HEK293 (cell line): Measurements from ENCODE around the gene LAP3.

ENCODE experiments used
- CTCF ChIA-PET: fragments of 350-600 bp; formaldehyde crosslinking; extraction: SDS; loops from one replicate; lab custom pipeline; 2021; ENCODE audit warnings: antibody characterized with exemption; lab: Yijun Ruan, JAX
- POLR2A ChIA-PET: fragments of 300-600 bp; formaldehyde crosslinking; extraction: SDS; loops from one replicate; lab custom pipeline; 2020; ENCODE audit warnings: antibody characterized with exemption, inconsistent platforms; lab: Yijun Ruan, JAX
- H3K27ac ChIP-seq: fragments of 200-500 bp; sonication (Bioruptor generic); 2 replicates; pipeline ENCODE4 v1.5.1; 2014; ENCODE audit warnings: low read depth, low read length, control low read depth, inconsistent platforms; ENCODE audit errors: extremely low read depth
- H3K36me3 ChIP-seq, 2 experiments: fragments of 200-500 bp in 1 of 2; sonication (Bioruptor generic) in 1 of 2; 1 replicate in 1 of 2; 2 replicates in 1 of 2; pipeline ENCODE4 v1.5.1; 2014 to 2017; ENCODE audit warnings: inconsistent platforms in 2 of 2, low read length in 2 of 2; ENCODE audit not compliant: control insufficient read depth in 2 of 2, insufficient read depth in 1 of 2
- H3K4me1 ChIP-seq: fragments of 200-500 bp; sonication (Bioruptor generic); 2 replicates; pipeline ENCODE4 v1.5.1; 2014; ENCODE audit warnings: mild to moderate bottlenecking, low read length, inconsistent platforms; ENCODE audit not compliant: control insufficient read depth, insufficient read depth
- H3K4me3 ChIP-seq: 2 replicates; pipeline ENCODE4 v1.5.1; 2011; ENCODE audit warnings: low read depth, mild to moderate bottlenecking, control low read depth, low read length, moderate library complexity
- H3K9me3 ChIP-seq: fragments of 200-500 bp; sonication (Bioruptor generic); 2 replicates; pipeline ENCODE4 v1.5.1; 2014; ENCODE audit warnings: low read depth, low read length, inconsistent platforms; ENCODE audit not compliant: control insufficient read depth, insufficient read depth
- ELK4 ChIP-seq: IDR thresholded peaks from 2 replicates; pipeline ENCODE4 v1.6.1; 2011; ENCODE audit warnings: mild to moderate bottlenecking, low read depth, low read length, borderline replicate concordance
- GFI1B ChIP-seq: fragments of 450-650 bp; formaldehyde crosslinking; IDR thresholded peaks from 2 replicates; pipeline ENCODE4 v1.5.1; 2016; ENCODE audit warnings: missing biosample characterization, missing genetic modification characterization
- GLI2 ChIP-seq: fragments of 450-650 bp; formaldehyde crosslinking; IDR thresholded peaks from 2 replicates; pipeline ENCODE4; 2017; ENCODE audit warnings: missing biosample characterization, missing genetic modification characterization, low read depth, borderline replicate concordance
- PATZ1 ChIP-seq: fragments of 450-650 bp; formaldehyde crosslinking; IDR thresholded peaks from 2 replicates; pipeline ENCODE4 v1.5.1; 2016; ENCODE audit warnings: missing biosample characterization, missing genetic modification characterization
- ZBTB26 ChIP-seq: fragments of 450-650 bp; formaldehyde crosslinking; optimal IDR thresholded peaks from 2 replicates; pipeline ENCODE3; 2016; ENCODE audit warnings: missing biosample characterization, mild to moderate bottlenecking, missing genetic modification characterization
- ZFP3 ChIP-seq: fragments of 450-650 bp; formaldehyde crosslinking; IDR thresholded peaks from 2 replicates; pipeline ENCODE4 v1.5.1; 2016; ENCODE audit warnings: low read depth, missing biosample characterization, missing genetic modification characterization
- ZNF132 ChIP-seq: fragments of 450-650 bp; formaldehyde crosslinking; IDR thresholded peaks from 2 replicates; pipeline ENCODE4 v1.5.1; 2017; ENCODE audit warnings: missing biosample characterization, missing genetic modification characterization, borderline replicate concordance
- ZNF140 ChIP-seq: fragments of 450-650 bp; formaldehyde crosslinking; IDR thresholded peaks from 2 replicates; pipeline ENCODE4 v1.5.1; 2016; ENCODE audit warnings: missing biosample characterization, missing genetic modification characterization
- ZNF148 ChIP-seq: fragments of 450-650 bp; formaldehyde crosslinking; IDR thresholded peaks from 2 replicates; pipeline ENCODE4 v1.5.0; 2017; ENCODE audit warnings: missing biosample characterization, missing genetic modification characterization, borderline replicate concordance
- ZNF202 ChIP-seq: fragments of 450-650 bp; formaldehyde crosslinking; IDR thresholded peaks from 2 replicates; pipeline ENCODE4 v1.5.1; 2016; ENCODE audit warnings: missing biosample characterization, missing genetic modification characterization, borderline replicate concordance
- ZNF239 ChIP-seq: fragments of 450-650 bp; formaldehyde crosslinking; IDR thresholded peaks from 2 replicates; pipeline ENCODE4 v1.5.1; 2016; ENCODE audit warnings: missing biosample characterization, missing genetic modification characterization
- ZNF274 ChIP-seq, 2 experiments: fragments of 200-500 bp in 1 of 2; fragments of 450-650 bp in 1 of 2; sonication (Bioruptor generic) in 1 of 2; formaldehyde crosslinking in 1 of 2; IDR thresholded peaks; 2 replicates each; pipeline versions ENCODE4 v1.5.1 to v1.6.1; 2014 to 2016; ENCODE audit warnings: borderline replicate concordance in 1 of 2, inconsistent platforms in 1 of 2, low read length in 1 of 2, missing biosample characterization in 1 of 2, missing genetic modification characterization in 1 of 2
- ZNF335 ChIP-seq: fragments of 450-650 bp; formaldehyde crosslinking; conservative IDR thresholded peaks from 2 replicates; pipeline ENCODE4 v1.5.1; 2016; ENCODE audit warnings: missing biosample characterization, missing genetic modification characterization
- ZNF362 ChIP-seq: fragments of 450-650 bp; formaldehyde crosslinking; IDR thresholded peaks from 2 replicates; pipeline ENCODE4 v1.5.1; 2016; ENCODE audit warnings: missing biosample characterization, missing genetic modification characterization
- ZNF391 ChIP-seq: fragments of 450-650 bp; formaldehyde crosslinking; IDR thresholded peaks from 2 replicates; pipeline ENCODE4 v1.5.1; 2016; ENCODE audit warnings: low read depth, missing biosample characterization, missing genetic modification characterization, borderline replicate concordance
- ZNF416 ChIP-seq: fragments of 450-650 bp; formaldehyde crosslinking; IDR thresholded peaks from 2 replicates; pipeline ENCODE4 v1.5.1; 2016; ENCODE audit warnings: missing biosample characterization, missing genetic modification characterization
- ZNF433 ChIP-seq: fragments of 450-650 bp; formaldehyde crosslinking; IDR thresholded peaks from 2 replicates; pipeline ENCODE4 v1.5.1; 2016; ENCODE audit warnings: missing biosample characterization, missing genetic modification characterization, low read depth
- ZNF501 ChIP-seq: fragments of 450-650 bp; formaldehyde crosslinking; IDR thresholded peaks from 2 replicates; pipeline ENCODE4 v1.5.1; 2016; ENCODE audit warnings: missing biosample characterization, missing genetic modification characterization
- ZNF514 ChIP-seq: fragments of 450-650 bp; formaldehyde crosslinking; IDR thresholded peaks from 2 replicates; pipeline ENCODE4 v1.5.1; 2016; ENCODE audit warnings: missing biosample characterization, missing genetic modification characterization
- ZNF529 ChIP-seq: fragments of 450-650 bp; formaldehyde crosslinking; IDR thresholded peaks from 2 replicates; pipeline ENCODE4 v1.5.1; 2017; ENCODE audit warnings: missing genetic modification characterization, missing biosample characterization; ENCODE audit not compliant: insufficient replicate concordance
- ZNF571 ChIP-seq: fragments of 450-650 bp; formaldehyde crosslinking; IDR thresholded peaks from 2 replicates; pipeline ENCODE4 v1.5.0; 2017; ENCODE audit warnings: missing biosample characterization, missing genetic modification characterization
- ZNF626 ChIP-seq: fragments of 450-650 bp; sonication (Bioruptor Pico); formaldehyde crosslinking; IDR thresholded peaks from 2 replicates; pipeline ENCODE4 v1.5.1; 2018; ENCODE audit warnings: missing biosample characterization, missing genetic modification characterization, inconsistent platforms
- ZNF658 ChIP-seq: fragments of 450-650 bp; formaldehyde crosslinking; IDR thresholded peaks from 2 replicates; pipeline ENCODE4; 2016; ENCODE audit warnings: missing biosample characterization, missing genetic modification characterization
- ZNF747 ChIP-seq: fragments of 450-650 bp; formaldehyde crosslinking; IDR thresholded peaks from 2 replicates; pipeline ENCODE4 v1.5.1; 2016; ENCODE audit warnings: missing biosample characterization, missing genetic modification characterization
- ZNF791 ChIP-seq: fragments of 450-650 bp; formaldehyde crosslinking; IDR thresholded peaks from 2 replicates; pipeline ENCODE4 v1.5.1; 2016; ENCODE audit warnings: missing biosample characterization, missing genetic modification characterization
- ZNF830 ChIP-seq: fragments of 450-650 bp; IDR thresholded peaks from 2 replicates; pipeline ENCODE4 v1.5.0; 2018; ENCODE audit warnings: missing biosample characterization, missing genetic modification characterization, low read depth, mild to moderate bottlenecking, moderate library complexity
- ZNF837 ChIP-seq: fragments of 450-650 bp; formaldehyde crosslinking; IDR thresholded peaks from 2 replicates; pipeline ENCODE4 v1.5.1; 2016; ENCODE audit warnings: missing biosample characterization, missing genetic modification characterization
- ZNF843 ChIP-seq: fragments of 450-650 bp; formaldehyde crosslinking; IDR thresholded peaks from 2 replicates; pipeline ENCODE4 v1.5.1; 2016; ENCODE audit warnings: missing biosample characterization, missing genetic modification characterization
- ZSCAN16 ChIP-seq: fragments of 450-650 bp; formaldehyde crosslinking; IDR thresholded peaks from 2 replicates; pipeline ENCODE4 v1.5.1; 2016; ENCODE audit warnings: missing biosample characterization, missing genetic modification characterization
- ZXDB ChIP-seq: fragments of 450-650 bp; formaldehyde crosslinking; IDR thresholded peaks from 2 replicates; pipeline ENCODE4 v1.5.1; 2016; ENCODE audit warnings: missing biosample characterization, missing genetic modification characterization

LAP3 gene

GRCh38 chr4:17623451-17624001 is 46.5 kb downstream of the LAP3 start:
- ChIA-PET POLR2A (no interaction called here), CTCF (no interaction called here)

GRCh38 chr4:17624821-17625220 is 47.8 kb downstream of the LAP3 start:
- no peak overlapping the region for H3K27ac ChIP-seq
- no peaks in the 10 kb centered on the region for H3K9me3 ChIP-seq
- peaks cover 35 to 98% of the 10 kb centered on the region in 2 experiments for H3K36me3 ChIP-seq
- ChIA-PET POLR2A (no interaction called here), CTCF (no interaction called here)
- no peak overlapping the region for H3K4me3 ChIP-seq
- H3K4me1 ChIP-seq = no peaks in the 10 kb centered on the region
- TF ChIP-seq ZNF571 (tag by site-specific recombination) (no peak), ZBTB26 (tag by site-specific recombination) (no peak), ZNF202 (tag by site-specific recombination) (no peak), ZNF626 (no peak), ZNF747 (no peak), ZNF501 (tag by site-specific recombination) (no peak), ZNF391 (no peak), ZSCAN16 (tag by site-specific recombination) (no peak), ZNF843 (tag by site-specific recombination) (no peak), ZNF362 (tag by site-specific recombination) (no peak), ZNF239 (no peak), ZNF658 (tag by site-specific recombination) (no peak)

More at GRCh38 chr4:17623451-17624001, 46.5 kb downstream of the LAP3 start:
- H3K36me3 ChIP-seq = peaks cover 35 to 98% of the 10 kb centered on the region in 2 experiments
- TF ChIP-seq ZNF433 (no peak), ZNF140 (tag by site-specific recombination) (no peak), ZNF274 (IDR thresholded peaks at IDR 0.05; ENCODE audit: low read length) (no peak), ZNF274 (tag by site-specific recombination; IDR thresholded peaks at IDR 0.05; ENCODE audit: borderline replicate concordance) (no peak), ZNF416 (tag by site-specific recombination) (no peak), GFI1B (no peak), PATZ1 (no peak), ELK4 (no peak), ZNF830 (no peak), ZNF132 (tag by site-specific recombination) (no peak), ZNF658 (tag by site-specific recombination) (no peak), ZNF239 (no peak), ZXDB (tag by site-specific recombination) (no peak), ZNF529 (tag by site-specific recombination) (no peak), ZNF514 (tag by site-specific recombination) (no peak), ZNF335 (tag by site-specific recombination) (no peak), GLI2 (tag by site-specific recombination) (no peak), ZNF148 (tag by site-specific recombination) (no peak), ZNF837 (no peak), ZNF791 (tag by site-specific recombination) (no peak), ZFP3 (tag by site-specific recombination) (no peak)
- H3K4me3 ChIP-seq = no peak overlapping the region
- H3K9me3 ChIP-seq = no peaks in the 10 kb centered on the region
- H3K4me1 ChIP-seq = no peaks in the 10 kb centered on the region
- no peak overlapping the region for H3K27ac ChIP-seq
